Ramos (cell line): Measurements from ENCODE around the gene ANKMY1.
"Not testable (repeated sequence)": the region's sequence is repeated elsewhere in the genome, so short reads cannot be mapped to it uniquely, and the experiment has no call there.

Experiments
- in situ Hi-C: fragments of 300-500 bp; cut with MboI; formaldehyde crosslinking; loops from one replicate; pipeline ENCODE4 v1.14.3; 2022; ENCODE audit warnings: low sequenced_read_pairs; ENCODE audit not compliant: unreplicated experiment

The ANKMY1 gene

GRCh38 chr2:240570531-240571313 is 12.9 kb upstream of the ANKMY1 start:
- in situ Hi-C loops: no loop called here

- in situ Hi-C loops: no loop called here
Measured at GRCh38 chr2:240569998-240570530, 12.3 kb upstream of the ANKMY1 start.

- in situ Hi-C loops: no loop called here
Measured at GRCh38 chr2:240569523-240569997, 11.8 kb upstream of the ANKMY1 start.

- in situ Hi-C loops: no loop called here
Measured at GRCh38 chr2:240568678-240569522, 11.1 kb upstream of the ANKMY1 start.

DNA sequence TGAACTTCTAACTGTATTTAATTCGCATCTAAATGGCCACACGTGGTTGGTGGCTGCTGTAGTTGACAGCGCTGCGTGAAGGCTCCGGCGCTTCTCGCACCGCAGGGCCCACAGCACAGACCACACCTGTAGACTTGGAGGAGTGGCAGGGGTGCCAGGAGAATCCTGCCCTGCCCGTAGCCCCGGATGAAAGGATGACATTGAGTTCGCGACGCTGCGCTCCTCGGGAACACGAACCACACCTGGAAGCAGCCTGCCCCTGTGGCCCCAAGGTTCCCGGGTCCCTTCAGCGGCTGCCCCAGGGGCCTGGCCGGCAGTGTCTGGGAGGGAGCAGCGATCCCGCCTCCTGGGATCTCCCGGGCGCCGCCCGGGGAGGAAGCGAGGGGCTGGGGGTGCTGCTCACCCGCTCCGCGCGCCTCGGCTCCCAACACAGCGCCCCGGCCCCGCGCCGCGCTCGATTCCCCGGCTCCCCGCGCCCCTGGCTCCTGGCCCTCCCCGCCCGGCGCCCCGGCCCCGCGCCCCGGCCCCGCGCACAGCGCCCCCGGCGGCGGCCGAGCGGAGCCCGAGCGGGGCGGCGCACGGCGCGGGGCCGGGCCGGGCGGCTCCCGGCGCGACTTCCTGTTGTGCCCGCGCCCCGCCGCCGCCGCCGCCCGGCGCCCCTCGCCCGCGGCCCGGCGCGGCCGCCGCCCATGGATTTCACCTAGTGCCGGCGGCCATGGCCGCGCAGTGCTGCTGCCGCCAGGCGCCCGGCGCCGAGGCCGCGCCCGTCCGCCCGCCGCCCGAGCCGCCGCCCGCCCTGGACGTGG is 10.3 kb upstream of the ANKMY1 start, which contains the start of gene RNPEPL1:
Gene RNPEPL1 (plus strand): TSS at position 613 of the 806 bp plus-strand sequence. CDS start 103 bp downstream, at position 716.
- in situ Hi-C loops: no loop called here

- in situ Hi-C loops: no loop called here
Measured at GRCh38 chr2:240567137-240567871, 9.5 kb upstream of the ANKMY1 start.

- in situ Hi-C loops: no loop called here
Measured at GRCh38 chr2:240566203-240567136, 8.7 kb upstream of the ANKMY1 start.

- in situ Hi-C loops: no loop called here
Measured at GRCh38 chr2:240565333-240566202, 7.8 kb upstream of the ANKMY1 start.

GRCh38 chr2:240564561-240565332 is 7.0 kb upstream of the ANKMY1 start:
- in situ Hi-C loops: no loop called here

DNA sequence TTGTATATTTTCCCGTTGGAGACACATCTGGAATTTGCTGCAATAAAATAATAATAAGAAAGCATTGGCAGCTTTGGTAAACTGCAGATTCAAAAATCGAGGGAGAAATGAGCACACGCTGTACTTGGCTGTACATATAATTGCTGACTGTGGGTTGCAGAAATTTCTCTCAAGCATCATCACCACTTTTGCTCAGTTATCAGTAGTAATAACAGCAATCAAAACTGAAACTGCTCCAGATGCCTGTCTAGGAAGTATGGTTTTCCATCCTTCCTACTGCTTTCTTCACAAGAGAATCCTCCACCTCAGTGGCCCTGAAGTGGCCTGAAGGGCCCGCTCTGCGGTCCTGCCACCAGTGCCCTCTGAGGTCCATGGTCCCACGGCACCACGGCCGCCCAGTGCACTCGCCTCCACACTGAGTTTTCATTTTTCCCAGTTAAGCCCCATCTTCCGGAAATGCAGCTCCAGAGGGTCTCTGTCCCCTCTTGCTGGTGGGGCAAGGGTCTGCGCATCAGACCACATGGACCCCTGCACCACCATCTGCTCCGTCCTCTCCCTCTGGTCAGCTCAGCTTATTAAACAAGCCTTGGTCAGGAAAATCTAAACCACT is 6.3 kb upstream of the ANKMY1 start:
- in situ Hi-C loops: no loop called here

DNA sequence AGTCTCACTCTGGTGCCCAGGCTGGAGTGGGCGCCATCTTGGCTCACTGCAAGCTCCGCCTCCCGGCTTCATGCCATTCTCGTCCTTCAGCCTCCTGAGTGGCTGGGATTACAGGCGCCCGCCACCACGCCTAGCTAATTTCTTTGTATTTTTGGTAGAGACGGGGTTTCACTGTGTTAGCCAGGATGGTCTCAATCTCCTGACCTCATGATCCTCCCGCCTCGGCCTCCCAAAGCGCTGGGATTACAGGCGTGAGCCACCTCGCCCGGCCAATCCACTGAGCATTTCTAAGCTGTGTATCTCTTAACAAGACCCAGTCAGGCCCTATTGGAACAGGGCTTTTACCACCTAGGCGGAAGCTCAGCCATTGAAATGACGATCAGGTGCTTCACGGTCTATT is 5.4 kb upstream of the ANKMY1 start:
- in situ Hi-C loops: not testable (repeated sequence)

DNA sequence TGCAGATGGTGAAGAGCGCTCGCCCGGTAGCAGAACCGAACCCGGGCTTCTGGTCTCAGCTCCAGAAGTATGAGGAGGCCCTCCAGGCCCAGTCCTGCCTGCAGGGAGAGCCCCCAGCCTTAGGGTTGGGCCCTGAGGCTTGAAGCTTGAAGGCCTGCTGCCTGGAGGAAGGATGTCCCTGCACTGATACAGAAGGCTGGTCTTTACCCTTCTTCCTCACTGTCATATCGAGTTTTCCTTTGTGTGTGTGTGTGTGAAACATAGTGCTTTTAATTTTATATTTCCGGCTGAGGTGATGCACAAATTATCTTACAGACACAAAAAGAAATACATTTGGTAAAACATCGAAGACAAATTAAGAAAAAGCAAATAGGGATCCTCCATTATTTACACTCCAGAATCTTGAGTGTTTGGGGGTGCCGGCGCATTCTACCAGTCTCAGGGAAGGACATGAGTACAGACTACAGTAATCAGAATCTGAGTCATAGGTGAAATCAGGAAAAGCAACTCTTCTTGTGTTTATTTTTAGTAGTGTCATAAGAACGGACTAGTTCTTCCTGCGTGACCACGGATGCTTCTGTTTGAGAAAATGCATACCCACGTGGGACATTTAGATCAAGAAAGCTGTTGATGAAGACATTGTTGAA is 3.7 kb upstream of the ANKMY1 start:
- in situ Hi-C loops: no loop called here

DNA sequence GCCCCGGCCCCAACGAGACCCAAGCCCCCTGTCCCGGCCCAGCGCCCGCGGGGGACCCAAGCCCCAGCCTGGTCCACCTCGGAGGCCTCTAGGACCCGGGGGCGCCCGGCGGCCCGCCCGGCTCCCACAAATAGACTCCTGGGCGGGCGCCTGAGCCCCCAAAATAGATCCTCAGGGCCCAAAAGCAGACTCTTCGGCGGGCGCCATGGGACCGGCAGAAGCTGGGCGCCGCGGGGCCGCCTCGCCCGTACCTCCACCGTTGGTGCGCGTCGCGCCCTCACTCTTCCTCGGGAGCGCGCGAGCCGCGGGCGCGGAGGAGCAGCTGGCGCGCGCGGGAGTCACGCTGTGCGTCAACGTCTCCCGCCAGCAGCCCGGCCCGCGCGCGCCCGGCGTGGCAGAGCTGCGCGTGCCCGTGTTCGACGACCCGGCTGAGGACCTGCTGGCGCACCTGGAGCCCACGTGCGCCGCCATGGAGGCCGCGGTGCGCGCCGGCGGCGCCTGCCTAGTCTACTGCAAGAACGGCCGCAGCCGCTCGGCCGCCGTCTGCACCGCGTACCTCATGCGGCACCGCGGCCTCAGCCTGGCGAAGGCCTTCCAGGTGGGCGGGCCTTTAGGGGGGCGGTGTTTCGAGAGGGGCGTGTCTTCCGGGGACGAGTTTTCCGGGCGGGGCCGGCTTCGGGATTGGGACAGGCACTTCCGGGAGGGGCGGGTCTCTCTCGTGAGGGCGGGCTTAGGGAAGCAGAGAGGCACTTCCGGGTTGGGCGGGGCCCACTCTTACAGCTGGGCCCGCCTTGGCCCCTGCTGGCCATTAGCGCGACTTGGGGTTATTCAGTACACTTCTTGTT is 2.9 kb upstream of the ANKMY1 start:
- in situ Hi-C loops: no loop called here

GRCh38 chr2:240560084-240560479 is 2.3 kb upstream of the ANKMY1 start, which contains the start of gene DUSP28:
DUSP28 (plus strand) TSS chr2:240560357; CDS start chr2:240560685, 328 bp downstream.
- in situ Hi-C loops: no loop called here

- in situ Hi-C loops: no loop called here
Measured at GRCh38 chr2:240559286-240559685, 1.5 kb upstream of the ANKMY1 start.
